ENCODE data around the gene TNS2.

The TNS2 gene

DNA sequence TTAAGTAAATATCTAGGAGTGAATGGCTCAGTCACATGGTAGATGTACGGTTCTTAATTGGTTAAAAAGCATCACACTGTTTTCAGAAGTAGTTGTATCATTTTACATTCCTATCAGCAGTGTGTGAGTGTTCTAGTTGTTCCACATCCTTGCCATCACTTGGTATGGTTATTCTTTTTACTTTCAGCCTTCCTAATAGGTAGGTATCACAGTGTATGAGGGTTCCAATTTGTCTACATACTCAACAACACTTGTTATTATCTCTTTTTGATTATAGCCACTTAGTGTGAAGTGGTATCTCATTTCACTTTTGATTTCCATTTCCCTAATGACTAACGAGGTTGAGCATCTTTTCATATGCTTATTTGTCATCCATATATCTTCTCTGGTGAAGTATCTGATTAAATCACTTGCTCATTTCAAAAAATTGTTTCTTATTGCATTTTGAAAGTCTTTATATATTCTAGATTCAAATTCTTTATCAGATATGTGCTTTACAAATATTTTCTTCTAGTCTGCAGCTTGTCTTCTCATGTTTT is 32.8 kb downstream of the TNS2 start:
- POLR2A ChIA-PET, result no interaction called here

DNA sequence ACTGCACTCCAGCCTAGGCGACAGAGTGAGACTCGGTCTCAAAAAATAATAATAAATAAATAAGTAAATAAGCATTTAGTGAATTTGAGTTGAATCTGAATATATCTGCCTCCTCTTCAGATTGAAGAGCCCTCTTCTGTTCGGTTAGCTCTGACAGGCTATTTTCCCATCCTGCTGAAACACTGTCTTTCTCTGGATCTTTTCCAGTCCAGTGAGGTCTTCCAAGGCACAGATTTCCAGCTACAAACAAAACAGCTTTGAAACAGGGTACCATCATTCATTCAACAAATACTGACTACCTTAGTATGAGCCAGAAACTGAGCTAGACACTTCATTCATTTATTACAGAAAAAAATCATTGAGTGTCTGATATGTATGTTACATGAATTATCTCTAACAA is 36.5 kb downstream of the TNS2 start:
- Histone ChIP-seq H3K9me3 (ENCODE audit: control extremely low read depth in 1 of 5, control insufficient read depth in 4 of 5, insufficient read depth in 2 of 5, low read depth in 1 of 5, low read length in 4 of 5) (no peaks in the 10 kb centered on the region), H3K4me1 (ENCODE audit: control extremely low read depth in 1 of 4, control insufficient read depth in 4 of 4, insufficient read depth in 4 of 4, low read length in 3 of 4) (no peaks in the 10 kb centered on the region), H3K27ac (ENCODE audit: insufficient read depth in 1 of 2, low read depth in 1 of 2, low read length in 2 of 2, poor library complexity in 1 of 2, severe bottlenecking in 2 of 2) (no peak overlapping the region), H3K36me3 (ENCODE audit: control insufficient read depth in 4 of 4, insufficient read depth in 4 of 4, low read length in 3 of 4) (no peaks in the 10 kb centered on the region), H3K4me3 (ENCODE audit: control insufficient read depth in 1 of 7, extremely low read depth in 1 of 7, insufficient read depth in 4 of 7, low read depth in 2 of 7, low read length in 6 of 7) (no peak overlapping the region), H3K27me3 (replicated peaks in 2 of 5; ENCODE audit: control insufficient read depth in 4 of 5, insufficient read depth in 5 of 5, low read length in 4 of 5) (no peaks in the 10 kb centered on the region)
- WGBS (ENCODE audit: insufficient coverage), result no CpG with 5 or more reads among the region's 3 CpGs
- CTCF ChIA-PET, result interaction anchor here (1.1 to 5.6 kb wide), 6 partner anchors 9 to 39 kb away, joined by 3 to 49 read pairs (median 8); partner anchors contain the start of gene IGFBP6
- DNase-seq, result no peak
- POLR2A ChIA-PET, result interaction anchor here (1.1 kb wide), 1 partner anchor 12 kb away, joined by 4 read pairs; no protein-coding TSS in a partner anchor

More for the DNA sequence above, 32.8 kb downstream of the TNS2 start:
- CTCF ChIA-PET, result interaction anchor here (1.7 to 8.8 kb wide), 4 partner anchors 11 to 29 kb away, joined by 4 to 113 read pairs (median 12); partner anchors contain the start of gene SOAT2
- DNase-seq, result no peak
- no peak overlapping the region for H3K4me3 ChIP-seq (ENCODE audit: control insufficient read depth in 1 of 7, extremely low read depth in 1 of 7, insufficient read depth in 4 of 7, low read depth in 2 of 7, low read length in 6 of 7)
- H3K9me3 ChIP-seq (ENCODE audit: control extremely low read depth in 1 of 5, control insufficient read depth in 4 of 5, insufficient read depth in 2 of 5, low read depth in 1 of 5, low read length in 4 of 5), result no peaks in the 10 kb centered on the region
- H3K27me3 ChIP-seq (replicated peaks in 2 of 5; ENCODE audit: control insufficient read depth in 4 of 5, insufficient read depth in 5 of 5, low read length in 4 of 5), result no peaks in the 10 kb centered on the region
- peaks cover 3 to 16% (median 10%) of the 10 kb centered on the region in 4 experiments for H3K4me1 ChIP-seq (ENCODE audit: control extremely low read depth in 1 of 4, control insufficient read depth in 4 of 4, insufficient read depth in 4 of 4, low read length in 3 of 4)
- no peak overlapping the region for H3K27ac ChIP-seq (ENCODE audit: insufficient read depth in 1 of 2, low read depth in 1 of 2, low read length in 2 of 2, poor library complexity in 1 of 2, severe bottlenecking in 2 of 2)
- no peaks in the 10 kb centered on the region for H3K36me3 ChIP-seq (ENCODE audit: control insufficient read depth in 4 of 4, insufficient read depth in 4 of 4, low read length in 3 of 4)
- WGBS (ENCODE audit: insufficient coverage), result no CpG with 5 or more reads among the region's 2 CpGs

DNA sequence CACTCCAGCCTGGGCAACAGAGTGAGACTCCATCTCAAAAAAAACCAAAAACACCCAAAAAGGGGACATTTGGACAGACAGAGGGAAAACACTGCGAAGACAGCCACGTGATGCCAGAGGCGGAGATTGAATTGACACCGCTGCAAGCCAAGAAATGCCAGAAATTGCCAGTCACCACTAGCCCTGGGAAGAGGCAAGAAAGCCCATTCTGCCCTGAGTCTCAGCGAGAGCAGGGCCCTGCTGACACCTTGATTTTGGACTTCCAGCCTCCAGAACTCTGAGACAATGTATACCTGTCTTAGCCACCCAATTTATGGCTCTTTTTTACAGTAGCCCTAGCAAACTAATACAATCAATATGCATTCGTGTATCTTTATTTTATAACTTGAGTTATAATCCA is 40.2 kb downstream of the TNS2 start:
- CTCF ChIA-PET, result interaction anchor here (14.5 kb wide), 1 partner anchor 22 kb away, joined by 361 read pairs; no protein-coding TSS in a partner anchor
- no peaks in the 10 kb centered on the region for H3K9me3 ChIP-seq (ENCODE audit: control extremely low read depth in 1 of 5, control insufficient read depth in 4 of 5, insufficient read depth in 2 of 5, low read depth in 1 of 5, low read length in 4 of 5)
- 96% methylated on average over 6 of the region's 6 CpGs for WGBS (ENCODE audit: insufficient coverage)
- no peaks in the 10 kb centered on the region for H3K27me3 ChIP-seq (replicated peaks in 2 of 5; ENCODE audit: control insufficient read depth in 4 of 5, insufficient read depth in 5 of 5, low read length in 4 of 5)
- peaks cover 0 to 10% (median 4%) of the 10 kb centered on the region in 4 experiments for H3K4me1 ChIP-seq (ENCODE audit: control extremely low read depth in 1 of 4, control insufficient read depth in 4 of 4, insufficient read depth in 4 of 4, low read length in 3 of 4)
- POLR2A ChIA-PET, result no interaction called here
- H3K27ac ChIP-seq (ENCODE audit: insufficient read depth in 1 of 2, low read depth in 1 of 2, low read length in 2 of 2, poor library complexity in 1 of 2, severe bottlenecking in 2 of 2), result no peak overlapping the region
- no peaks in the 10 kb centered on the region for H3K36me3 ChIP-seq (ENCODE audit: control insufficient read depth in 4 of 4, insufficient read depth in 4 of 4, low read length in 3 of 4)
- DNase-seq, result no peak
- no peak overlapping the region for H3K4me3 ChIP-seq (ENCODE audit: control insufficient read depth in 1 of 7, extremely low read depth in 1 of 7, insufficient read depth in 4 of 7, low read depth in 2 of 7, low read length in 6 of 7)

DNA sequence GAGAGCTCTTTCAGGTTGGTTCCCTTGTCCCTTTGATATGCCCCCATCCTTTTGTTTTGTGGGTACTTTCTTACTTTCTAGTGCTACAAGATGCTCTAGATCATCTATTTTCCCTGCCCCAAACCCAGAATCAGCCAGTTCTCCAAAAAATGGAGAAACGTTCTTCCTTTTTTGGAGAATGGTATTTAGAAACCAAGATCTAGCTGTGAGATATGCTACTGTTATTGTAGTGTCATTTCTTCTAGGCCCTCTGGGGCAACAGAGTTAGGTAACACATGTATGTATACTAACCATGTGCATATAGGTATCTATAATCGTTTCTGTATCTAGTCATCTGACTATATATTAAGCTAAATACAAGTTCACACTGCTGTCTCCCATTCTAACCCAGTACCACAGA is 40.7 kb downstream of the TNS2 start:
- ChIA-PET POLR2A (no interaction called here), CTCF (interaction anchor here (1.0 to 14.5 kb wide), 2 partner anchors 23 to 36 kb away, joined by 3 to 361 read pairs; no protein-coding TSS in a partner anchor)
- Histone ChIP-seq H3K4me3 (ENCODE audit: control insufficient read depth in 1 of 7, extremely low read depth in 1 of 7, insufficient read depth in 4 of 7, low read depth in 2 of 7, low read length in 6 of 7) (no peak overlapping the region), H3K36me3 (ENCODE audit: control insufficient read depth in 4 of 4, insufficient read depth in 4 of 4, low read length in 3 of 4) (no peaks in the 10 kb centered on the region), H3K4me1 (ENCODE audit: control extremely low read depth in 1 of 4, control insufficient read depth in 4 of 4, insufficient read depth in 4 of 4, low read length in 3 of 4) (peaks cover 0 to 10% (median 4%) of the 10 kb centered on the region in 4 experiments), H3K9me3 (ENCODE audit: control extremely low read depth in 1 of 5, control insufficient read depth in 4 of 5, insufficient read depth in 2 of 5, low read depth in 1 of 5, low read length in 4 of 5) (no peaks in the 10 kb centered on the region), H3K27ac (ENCODE audit: insufficient read depth in 1 of 2, low read depth in 1 of 2, low read length in 2 of 2, poor library complexity in 1 of 2, severe bottlenecking in 2 of 2) (no peak overlapping the region), H3K27me3 (replicated peaks in 2 of 5; ENCODE audit: control insufficient read depth in 4 of 5, insufficient read depth in 5 of 5, low read length in 4 of 5) (no peaks in the 10 kb centered on the region)
- WGBS (ENCODE audit: insufficient coverage), result no CpG with 5 or more reads among the region's 2 CpGs
- no peak for DNase-seq

DNA sequence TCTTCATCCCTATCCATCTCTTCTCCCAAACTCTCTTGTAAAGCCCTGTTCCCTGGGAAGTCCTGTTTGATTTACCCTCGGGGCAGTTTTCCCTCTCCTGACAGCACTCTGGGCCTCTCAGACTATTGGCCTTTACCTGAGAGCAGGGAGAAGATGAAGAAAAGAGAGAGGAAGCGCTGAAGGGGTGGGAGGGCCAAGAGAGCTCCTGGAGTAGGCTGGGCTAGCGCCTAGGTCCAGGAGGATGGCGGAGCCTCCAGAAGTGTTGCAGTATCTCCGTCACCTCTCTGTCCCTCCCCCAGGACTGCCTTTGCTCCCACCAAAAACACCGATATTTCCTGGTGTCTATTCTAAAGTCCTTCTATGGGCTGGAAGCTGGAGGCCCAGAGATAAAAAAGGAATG is 41.9 kb downstream of the TNS2 start:
- no peak for DNase-seq
- H3K9me3 ChIP-seq (ENCODE audit: control extremely low read depth in 1 of 5, control insufficient read depth in 4 of 5, insufficient read depth in 2 of 5, low read depth in 1 of 5, low read length in 4 of 5), result no peaks in the 10 kb centered on the region
- 100% methylated on average over 1 of the region's 6 CpGs for WGBS (ENCODE audit: insufficient coverage)
- H3K27me3 ChIP-seq (replicated peaks in 2 of 5; ENCODE audit: control insufficient read depth in 4 of 5, insufficient read depth in 5 of 5, low read length in 4 of 5), result no peaks in the 10 kb centered on the region
- peaks cover 0 to 13% (median 6%) of the 10 kb centered on the region in 4 experiments for H3K4me1 ChIP-seq (ENCODE audit: control extremely low read depth in 1 of 4, control insufficient read depth in 4 of 4, insufficient read depth in 4 of 4, low read length in 3 of 4)
- ChIA-PET CTCF (interaction anchor here (1.7 to 14.5 kb wide), 2 partner anchors 13 to 24 kb away, joined by 9 to 361 read pairs; partner anchors contain the start of gene SPRYD3), POLR2A (no interaction called here)
- no peak overlapping the region for H3K27ac ChIP-seq (ENCODE audit: insufficient read depth in 1 of 2, low read depth in 1 of 2, low read length in 2 of 2, poor library complexity in 1 of 2, severe bottlenecking in 2 of 2)
- H3K36me3 ChIP-seq (ENCODE audit: control insufficient read depth in 4 of 4, insufficient read depth in 4 of 4, low read length in 3 of 4), result no peaks in the 10 kb centered on the region
- no peak overlapping the region for H3K4me3 ChIP-seq (ENCODE audit: control insufficient read depth in 1 of 7, extremely low read depth in 1 of 7, insufficient read depth in 4 of 7, low read depth in 2 of 7, low read length in 6 of 7)

DNA sequence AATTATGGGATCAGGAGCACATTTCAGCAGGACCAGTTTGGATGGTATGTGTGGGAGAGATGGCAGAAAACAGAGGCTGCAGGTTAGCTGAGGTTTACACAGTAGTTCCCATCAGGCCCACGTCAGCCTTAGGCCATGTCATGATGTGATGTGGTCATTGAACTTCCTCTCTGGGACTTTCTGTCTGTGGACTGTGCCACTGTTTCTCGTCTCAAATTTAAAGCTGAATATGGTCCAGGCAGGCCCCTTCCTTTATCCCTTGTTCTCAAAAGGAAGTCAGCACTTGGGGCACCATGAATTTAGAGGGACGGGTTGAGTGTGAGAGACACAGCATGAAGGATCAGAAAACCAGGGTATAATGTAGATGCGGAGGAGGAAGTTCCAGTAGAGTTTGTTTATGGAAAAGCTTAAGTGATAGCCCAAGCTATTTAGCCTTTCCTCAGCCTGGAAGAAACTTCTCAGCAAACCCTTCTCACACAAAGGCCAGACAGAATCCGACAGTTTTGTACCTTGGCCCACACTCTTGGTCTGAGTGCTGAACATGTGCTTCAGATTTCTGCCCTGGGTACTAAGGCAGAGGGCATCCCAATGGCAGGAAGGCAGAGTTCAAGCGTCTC is 44.0 kb downstream of the TNS2 start:
- 90% methylated on average over 5 of the region's 6 CpGs for WGBS (ENCODE audit: insufficient coverage)
- Histone ChIP-seq H3K9me3 (ENCODE audit: control extremely low read depth in 1 of 5, control insufficient read depth in 4 of 5, insufficient read depth in 2 of 5, low read depth in 1 of 5, low read length in 4 of 5) (no peaks in the 10 kb centered on the region), H3K27ac (ENCODE audit: insufficient read depth in 1 of 2, low read depth in 1 of 2, low read length in 2 of 2, poor library complexity in 1 of 2, severe bottlenecking in 2 of 2) (no peak overlapping the region), H3K27me3 (replicated peaks in 2 of 5; ENCODE audit: control insufficient read depth in 4 of 5, insufficient read depth in 5 of 5, low read length in 4 of 5) (no peaks in the 10 kb centered on the region), H3K36me3 (ENCODE audit: control insufficient read depth in 4 of 4, insufficient read depth in 4 of 4, low read length in 3 of 4) (no peaks in the 10 kb centered on the region), H3K4me3 (ENCODE audit: control insufficient read depth in 1 of 7, extremely low read depth in 1 of 7, insufficient read depth in 4 of 7, low read depth in 2 of 7, low read length in 6 of 7) (no peak overlapping the region), H3K4me1 (ENCODE audit: control extremely low read depth in 1 of 4, control insufficient read depth in 4 of 4, insufficient read depth in 4 of 4, low read length in 3 of 4) (peaks cover 2 to 34% (median 26%) of the 10 kb centered on the region in 4 experiments)
- CTCF ChIA-PET, result interaction anchor here (0.9 to 14.5 kb wide), 4 partner anchors 9 to 26 kb away, joined by 4 to 361 read pairs (median 5); no protein-coding TSS in a partner anchor
- peak in 2 of 3 donors; percentile 27 to 29 for DNase-seq
- POLR2A ChIA-PET, result interaction anchor here (1.7 kb wide), 1 partner anchor 15 kb away, joined by 6 read pairs; the partner anchor contains the start of gene SPRYD3

DNA sequence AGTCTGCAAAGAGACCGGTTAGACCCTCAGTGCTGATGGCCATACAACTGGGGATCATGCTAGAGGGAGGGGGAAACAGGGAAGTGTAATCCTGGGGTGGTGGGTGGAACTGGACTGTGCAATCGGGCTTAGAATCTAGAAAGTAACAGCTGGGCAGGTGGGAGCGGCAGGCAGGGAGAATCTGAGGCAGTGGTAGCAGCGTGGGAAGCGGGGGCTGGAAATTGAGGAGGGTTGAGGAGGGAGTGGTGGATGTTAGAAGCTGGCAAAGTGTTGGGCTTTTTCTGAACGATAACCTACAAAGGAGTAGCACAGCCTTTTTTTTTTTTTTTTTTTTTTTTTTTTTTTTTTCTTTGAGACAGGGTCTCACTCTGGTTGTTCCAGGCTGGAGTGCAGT is 44.5 kb downstream of the TNS2 start:
- 96% methylated on average over 6 of the region's 6 CpGs for WGBS (ENCODE audit: insufficient coverage)
- Histone ChIP-seq H3K9me3 (ENCODE audit: control extremely low read depth in 1 of 5, control insufficient read depth in 4 of 5, insufficient read depth in 2 of 5, low read depth in 1 of 5, low read length in 4 of 5) (no peaks in the 10 kb centered on the region), H3K27me3 (replicated peaks in 2 of 5; ENCODE audit: control insufficient read depth in 4 of 5, insufficient read depth in 5 of 5, low read length in 4 of 5) (no peaks in the 10 kb centered on the region), H3K4me3 (ENCODE audit: control insufficient read depth in 1 of 7, extremely low read depth in 1 of 7, insufficient read depth in 4 of 7, low read depth in 2 of 7, low read length in 6 of 7) (no peak overlapping the region), H3K27ac (ENCODE audit: insufficient read depth in 1 of 2, low read depth in 1 of 2, low read length in 2 of 2, poor library complexity in 1 of 2, severe bottlenecking in 2 of 2) (no peak overlapping the region), H3K36me3 (ENCODE audit: control insufficient read depth in 4 of 4, insufficient read depth in 4 of 4, low read length in 3 of 4) (no peaks in the 10 kb centered on the region), H3K4me1 (ENCODE audit: control extremely low read depth in 1 of 4, control insufficient read depth in 4 of 4, insufficient read depth in 4 of 4, low read length in 3 of 4) (peaks cover 2 to 39% (median 31%) of the 10 kb centered on the region in 4 experiments)
- ChIA-PET POLR2A (interaction anchor here (1.7 kb wide), 1 partner anchor 15 kb away, joined by 6 read pairs; the partner anchor contains the start of gene SPRYD3), CTCF (interaction anchor here (1.2 to 14.5 kb wide), 3 partner anchors 8 to 26 kb away, joined by 4 to 361 read pairs (median 6); no protein-coding TSS in a partner anchor)
- no peak for DNase-seq
